HG03025 (cell line): ENCODE data around the gene MAZ.
"Not testable (repeated sequence)": the region's sequence is repeated elsewhere in the genome, so short reads cannot be mapped to it uniquely, and the experiment has no call there.

Experiments
- ATAC-seq: cut with Tn5 transposase; IDR thresholded peaks from one replicate; pipeline ENCODE4 v1.9.1; 2021; ENCODE audit warnings: mild to moderate bottlenecking, moderate library complexity; ENCODE audit not compliant: unreplicated experiment, low FRiP score

MAZ gene

DNA sequence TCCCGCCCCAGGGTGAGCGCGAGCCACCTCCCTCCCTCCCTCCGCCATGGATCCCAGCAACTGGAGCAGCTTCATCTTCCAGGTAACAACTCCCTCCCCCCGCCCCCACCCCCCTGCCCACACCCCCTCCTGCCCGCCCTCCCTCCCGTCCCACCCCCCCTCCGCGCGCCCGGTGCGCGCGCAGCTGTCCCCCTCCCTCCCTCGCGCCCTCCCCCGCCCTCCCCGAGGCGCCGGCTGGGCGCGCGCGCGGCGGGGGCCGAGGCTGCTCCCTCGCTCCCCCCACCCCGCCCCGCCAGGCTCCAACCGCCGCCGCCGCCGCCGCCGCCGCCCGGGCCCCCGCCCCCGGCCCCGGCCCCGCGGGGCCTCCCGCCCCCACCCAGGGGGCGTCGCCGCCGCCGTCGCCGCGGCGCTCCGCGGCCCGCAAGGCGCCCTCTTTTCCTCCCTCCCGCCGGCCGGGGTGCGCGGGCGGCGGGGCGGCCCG, at the start of gene MAZ:
Gene MAZ, plus strand, starts transcription at position 431 of the 481 bp plus-strand sequence. CDS start 173 bp downstream, outside the sequence.
- no peak for ATAC-seq

DNA sequence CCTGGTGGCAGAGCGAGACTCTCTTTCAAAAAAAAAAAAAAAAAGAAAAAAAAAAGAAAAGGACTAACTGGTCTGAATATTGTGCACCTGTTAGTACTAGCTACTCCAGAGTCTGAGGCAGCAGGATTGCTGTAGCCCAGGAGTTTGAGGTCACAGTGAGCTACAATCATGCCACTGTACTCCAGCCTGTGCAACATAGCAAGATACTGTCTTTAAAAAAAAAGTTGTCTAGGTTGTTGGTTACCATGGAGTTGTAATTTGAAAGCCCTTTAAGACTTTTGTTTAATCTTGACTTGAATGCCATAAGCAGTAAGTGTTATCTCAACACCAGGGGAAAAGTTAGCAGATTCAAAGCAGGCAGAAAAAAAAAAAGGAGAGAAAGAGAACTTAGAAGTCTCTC, 49.7 kb upstream of the MAZ start:
- ATAC-seq, result no peak

GRCh38 chr16:29757086-29757485, 49.2 kb upstream of the MAZ start:
- ATAC-seq, result not testable (repeated sequence)

DNA sequence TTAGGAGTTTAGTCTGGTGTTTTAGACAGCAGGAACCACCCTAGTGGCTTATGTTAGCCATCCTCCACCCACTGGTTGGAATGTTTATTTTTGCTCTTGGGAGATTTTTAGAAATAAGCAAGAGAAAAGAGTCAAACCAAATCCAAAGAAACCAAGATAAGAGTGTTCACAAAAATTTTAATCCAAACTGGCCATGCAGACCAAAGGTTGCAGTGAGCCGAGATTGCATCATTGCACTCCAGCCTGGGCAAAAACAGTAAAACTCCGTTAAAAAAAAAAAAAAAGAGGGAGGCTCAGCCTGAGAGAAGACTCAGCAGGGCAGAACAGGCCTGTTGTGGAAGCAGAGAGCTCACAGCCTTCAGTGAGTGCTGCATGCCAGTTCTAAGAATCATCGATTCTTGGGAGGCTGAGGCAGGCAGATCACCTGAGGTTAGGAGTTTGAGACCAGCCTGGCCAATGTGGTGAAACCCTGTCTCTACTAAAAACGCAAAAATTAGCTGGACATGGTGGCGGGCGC, 48.3 kb upstream of the MAZ start:
- ATAC-seq, result no peak

GRCh38 chr16:29760567-29761279, 45.6 kb upstream of the MAZ start:
- no peak for ATAC-seq

GRCh38 chr16:29761280-29761651, 45.1 kb upstream of the MAZ start:
- ATAC-seq, result not testable (repeated sequence)

DNA sequence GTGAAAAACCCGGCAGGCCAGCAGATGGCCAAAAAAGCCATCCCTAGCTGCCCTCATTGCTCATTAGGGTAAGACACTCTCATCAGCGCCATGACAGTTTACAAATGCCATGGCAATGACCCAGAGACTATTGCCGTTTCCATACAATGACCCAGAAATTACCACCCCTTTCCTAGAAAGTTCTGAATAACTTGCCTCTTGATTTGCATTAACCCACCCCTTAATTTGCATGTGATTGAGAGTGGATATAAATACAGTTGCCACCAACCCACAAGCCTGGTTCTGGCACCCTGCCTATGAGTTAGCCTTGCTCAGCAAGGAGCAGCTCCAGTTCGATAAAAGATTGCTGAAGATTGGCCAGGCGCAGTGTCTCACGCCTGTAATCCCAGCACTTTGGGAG, 44.4 kb upstream of the MAZ start:
- no peak for ATAC-seq

DNA sequence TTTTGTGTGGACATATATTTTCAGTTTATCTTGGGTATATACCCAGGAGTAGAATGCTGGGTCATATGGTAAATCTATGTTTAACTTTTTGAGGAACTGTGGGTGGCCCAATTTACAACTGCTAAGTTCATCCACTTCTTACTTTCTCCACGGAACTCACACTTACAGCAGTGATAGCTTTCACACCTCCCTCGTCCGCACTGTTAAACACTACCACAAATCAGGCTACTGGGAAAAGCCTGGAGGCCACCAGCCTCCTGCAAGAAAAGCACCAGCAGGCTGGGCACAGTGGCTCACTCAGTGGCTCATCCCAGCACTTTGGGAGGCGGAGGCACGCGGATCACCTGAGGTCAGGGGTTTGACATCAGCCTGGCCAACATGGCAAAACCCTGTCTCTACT, 43.0 kb upstream of the MAZ start:
- no peak for ATAC-seq

GRCh38 chr16:29765167-29766032, 40.9 kb upstream of the MAZ start:
- no peak for ATAC-seq

- ATAC-seq, result no peak
Observed at GRCh38 chr16:29766571-29766970, 39.8 kb upstream of the MAZ start.

DNA sequence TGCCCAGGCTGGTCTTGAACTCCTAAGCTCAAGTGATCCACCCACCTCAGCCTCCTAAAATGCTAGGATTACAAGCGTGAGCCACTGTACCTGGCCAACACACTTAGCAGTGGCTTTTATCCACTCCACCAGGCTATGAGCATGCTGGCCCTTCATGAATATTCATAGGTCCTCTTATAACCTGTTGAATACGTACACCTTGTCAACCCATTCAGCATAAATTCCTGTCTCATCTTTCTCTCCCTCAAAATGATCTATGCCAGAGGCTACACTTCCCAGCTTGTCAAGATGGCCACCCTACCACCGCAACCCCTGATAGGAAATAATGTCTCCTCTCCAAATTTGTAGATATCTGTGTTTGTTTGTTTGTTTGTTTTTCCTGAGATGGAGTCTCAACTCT, 39.3 kb upstream of the MAZ start:
- no peak for ATAC-seq

- no peak for ATAC-seq
Observed at GRCh38 chr16:29769507-29769906, 36.8 kb upstream of the MAZ start.

DNA sequence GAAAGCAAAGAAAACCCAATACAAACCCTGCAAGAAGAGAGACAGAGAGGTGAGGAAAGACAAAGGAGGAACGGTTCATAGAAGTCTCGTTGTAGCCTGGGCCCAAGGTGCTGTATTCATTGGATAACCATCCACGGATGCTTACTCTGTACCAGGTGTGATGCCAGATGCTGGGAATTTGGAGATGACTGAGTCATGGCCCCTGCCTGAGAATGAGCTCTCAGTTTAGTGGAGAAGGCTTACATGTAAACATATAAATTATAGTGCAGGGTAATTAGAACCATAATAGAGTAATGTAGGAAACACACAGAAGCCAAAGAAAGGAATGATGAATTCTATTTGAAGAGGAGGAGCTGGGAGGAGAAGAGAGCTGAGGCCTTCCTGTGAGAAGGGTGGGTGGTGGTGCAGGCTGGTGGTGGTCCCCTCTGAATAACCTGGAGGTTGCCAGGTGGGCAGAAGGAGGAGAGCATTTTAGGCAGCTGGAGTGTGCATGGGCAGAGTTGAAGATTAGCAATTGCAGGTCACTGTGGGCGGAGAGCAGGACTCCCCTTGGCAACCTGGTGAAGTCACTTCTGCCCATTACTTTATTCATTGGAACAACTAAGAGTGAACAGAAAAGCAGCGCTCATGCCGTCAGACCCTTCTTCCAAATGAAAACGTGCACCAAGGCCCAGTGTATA, 35.9 kb upstream of the MAZ start:
- no peak for ATAC-seq

DNA sequence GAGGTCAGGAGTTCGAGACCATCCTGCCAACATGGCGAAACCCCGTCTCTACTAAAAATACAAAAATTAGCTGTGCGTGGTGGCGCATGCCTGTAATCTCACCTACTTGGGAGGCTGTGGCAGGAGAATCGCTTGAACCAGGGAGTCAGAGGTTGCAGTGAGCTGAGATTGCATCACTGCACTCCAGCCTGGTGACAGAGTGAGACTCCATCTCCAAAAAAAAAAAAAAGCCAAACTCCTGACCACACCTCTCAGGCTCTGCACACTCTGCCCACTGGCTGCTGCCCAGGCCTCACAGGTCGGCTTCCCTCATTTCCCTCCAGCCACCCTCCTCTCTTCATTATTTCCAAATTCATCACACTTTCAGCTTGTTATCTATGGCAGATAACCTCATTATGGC, 34.0 kb upstream of the MAZ start:
- not testable (repeated sequence) for ATAC-seq

- ATAC-seq, result no peak
Observed at GRCh38 chr16:29774730-29775129, 31.6 kb upstream of the MAZ start.

GRCh38 chr16:29775742-29776408, 30.5 kb upstream of the MAZ start:
- no peak for ATAC-seq

GRCh38 chr16:29777576-29778350, 28.6 kb upstream of the MAZ start, which contains the start of gene ZG16:
Gene ZG16, plus strand, starts transcription at chr16:29778256. Its CDS starts 1,011 bp downstream, at chr16:29779267.
- ATAC-seq, result no peak

GRCh38 chr16:29779474-29779873, 26.9 kb upstream of the MAZ start:
- no peak for ATAC-seq
